GM06990 (cell line): ENCODE data around the gene PLCL1.

Experiments
- DNase-seq: peaks from one replicate; pipeline ENCODE4 v3.0.0-alpha.2; 2011; ENCODE audit not compliant: insufficient read length; ENCODE audit errors: extremely low read depth
- H3K27me3 ChIP-seq: replicated peaks from 2 replicates; pipeline ENCODE4 v1.6.0; 2011; ENCODE audit warnings: low read length; ENCODE audit not compliant: control insufficient read depth, insufficient read depth
- H3K36me3 ChIP-seq: 2 replicates; pipeline ENCODE4 v1.5.1; 2011; ENCODE audit warnings: low read length; ENCODE audit not compliant: control insufficient read depth, insufficient read depth
- H3K4me3 ChIP-seq: replicated peaks from 2 replicates; pipeline ENCODE4 v1.5.1; 2011; ENCODE audit warnings: low read depth, mild to moderate bottlenecking, control low read depth, low read length
- TF ChIP-seq, protein P1 (sequence below): IDR thresholded peaks from 2 replicates; pipeline ENCODE4 v1.5.1; 2011; ENCODE audit warnings: low read length, control low read depth, mild to moderate bottlenecking, inconsistent platforms; ENCODE audit not compliant: insufficient read depth, poor library complexity, severe bottlenecking

Gene PLCL1

DNA sequence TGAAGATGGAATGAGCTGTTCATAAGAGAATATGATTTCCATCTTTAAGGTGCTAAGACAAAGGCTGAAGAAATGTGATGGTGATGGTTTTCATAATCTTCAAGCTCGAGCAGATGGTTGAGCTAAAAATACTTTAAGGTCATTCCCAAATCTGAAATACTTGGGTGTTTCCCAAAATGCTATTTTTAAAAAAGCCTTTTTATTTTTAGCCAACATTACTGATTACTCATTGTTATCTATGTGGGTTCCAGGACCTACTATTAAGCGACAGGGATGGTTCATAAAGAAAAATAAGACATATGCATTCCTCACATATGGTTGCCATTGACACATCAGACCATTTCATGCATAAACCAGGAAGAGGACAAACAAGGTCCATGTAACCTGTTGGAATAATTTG lies 298.5 kb downstream of the PLCL1 start:
- no peaks in the 10 kb centered on the region for H3K27me3 ChIP-seq
- no peak overlapping the region for H3K4me3 ChIP-seq
- DNase-seq, result no peak
- TF ChIP-seq, protein P1, sequence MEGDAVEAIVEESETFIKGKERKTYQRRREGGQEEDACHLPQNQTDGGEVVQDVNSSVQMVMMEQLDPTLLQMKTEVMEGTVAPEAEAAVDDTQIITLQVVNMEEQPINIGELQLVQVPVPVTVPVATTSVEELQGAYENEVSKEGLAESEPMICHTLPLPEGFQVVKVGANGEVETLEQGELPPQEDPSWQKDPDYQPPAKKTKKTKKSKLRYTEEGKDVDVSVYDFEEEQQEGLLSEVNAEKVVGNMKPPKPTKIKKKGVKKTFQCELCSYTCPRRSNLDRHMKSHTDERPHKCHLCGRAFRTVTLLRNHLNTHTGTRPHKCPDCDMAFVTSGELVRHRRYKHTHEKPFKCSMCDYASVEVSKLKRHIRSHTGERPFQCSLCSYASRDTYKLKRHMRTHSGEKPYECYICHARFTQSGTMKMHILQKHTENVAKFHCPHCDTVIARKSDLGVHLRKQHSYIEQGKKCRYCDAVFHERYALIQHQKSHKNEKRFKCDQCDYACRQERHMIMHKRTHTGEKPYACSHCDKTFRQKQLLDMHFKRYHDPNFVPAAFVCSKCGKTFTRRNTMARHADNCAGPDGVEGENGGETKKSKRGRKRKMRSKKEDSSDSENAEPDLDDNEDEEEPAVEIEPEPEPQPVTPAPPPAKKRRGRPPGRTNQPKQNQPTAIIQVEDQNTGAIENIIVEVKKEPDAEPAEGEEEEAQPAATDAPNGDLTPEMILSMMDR, result no peak
- no peaks in the 10 kb centered on the region for H3K36me3 ChIP-seq

DNA sequence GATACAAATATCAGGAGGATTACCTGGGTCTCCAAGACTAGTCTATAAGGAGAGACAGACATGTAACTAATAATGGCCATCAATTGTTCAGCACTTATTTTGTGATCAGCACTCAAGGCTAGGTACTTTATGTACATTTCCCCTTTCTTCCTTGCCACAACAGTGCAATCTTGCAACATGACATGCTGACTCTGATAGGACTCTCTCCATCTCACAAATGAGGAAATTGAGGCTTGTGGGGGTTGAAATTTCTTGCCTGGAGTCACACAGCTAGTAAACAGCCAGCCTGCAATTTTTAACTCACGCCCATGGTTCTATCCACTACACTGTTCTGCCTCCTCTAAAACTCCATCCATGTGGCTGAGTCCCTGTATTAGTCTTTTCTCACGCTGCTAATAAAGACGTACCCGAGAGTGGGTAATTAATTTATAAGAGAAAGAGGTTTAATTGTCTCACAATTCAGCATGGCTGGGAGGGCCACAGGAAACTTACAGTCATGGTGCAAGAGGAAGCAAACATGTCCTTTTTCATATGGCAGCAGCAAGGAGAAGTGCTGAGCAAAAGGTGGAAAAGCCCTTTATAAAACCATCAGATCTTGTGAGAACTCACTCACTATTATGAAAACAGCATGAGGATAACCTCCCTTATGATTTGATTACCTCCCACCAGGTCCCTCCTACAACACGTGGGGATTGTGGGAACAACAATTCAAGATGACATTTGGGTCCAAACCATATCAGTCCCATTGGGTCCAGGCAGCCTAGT lies 302.4 kb downstream of the PLCL1 start:
- no peaks in the 10 kb centered on the region for H3K36me3 ChIP-seq
- H3K27me3 ChIP-seq, result no peaks in the 10 kb centered on the region
- no peak for DNase-seq
- H3K4me3 ChIP-seq, result no peak overlapping the region
- TF ChIP-seq, protein P1, result no peak

DNA sequence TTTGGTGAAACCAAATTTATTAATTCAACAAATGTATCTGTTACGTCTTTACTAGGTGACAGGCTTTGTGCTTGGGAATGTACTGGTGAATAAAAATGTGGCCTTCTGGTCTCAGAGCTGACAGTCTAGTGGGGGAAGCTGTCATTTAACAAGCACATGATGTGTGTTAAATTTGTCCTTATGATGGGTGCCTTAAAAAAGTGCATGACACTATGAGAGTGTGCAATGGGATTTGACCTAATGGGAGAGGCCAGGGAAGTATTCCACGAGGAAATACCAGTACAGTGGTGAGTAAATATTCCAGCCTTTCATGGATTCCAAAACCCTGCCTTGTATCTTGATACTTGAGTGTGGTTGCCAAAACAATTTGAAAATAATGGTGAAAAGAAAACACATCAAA lies 308.9 kb downstream of the PLCL1 start:
- Histone ChIP-seq H3K4me3 (no peak overlapping the region), H3K36me3 (no peaks in the 10 kb centered on the region), H3K27me3 (no peaks in the 10 kb centered on the region)
- TF ChIP-seq, protein P1, result no peak
- no peak for DNase-seq

DNA sequence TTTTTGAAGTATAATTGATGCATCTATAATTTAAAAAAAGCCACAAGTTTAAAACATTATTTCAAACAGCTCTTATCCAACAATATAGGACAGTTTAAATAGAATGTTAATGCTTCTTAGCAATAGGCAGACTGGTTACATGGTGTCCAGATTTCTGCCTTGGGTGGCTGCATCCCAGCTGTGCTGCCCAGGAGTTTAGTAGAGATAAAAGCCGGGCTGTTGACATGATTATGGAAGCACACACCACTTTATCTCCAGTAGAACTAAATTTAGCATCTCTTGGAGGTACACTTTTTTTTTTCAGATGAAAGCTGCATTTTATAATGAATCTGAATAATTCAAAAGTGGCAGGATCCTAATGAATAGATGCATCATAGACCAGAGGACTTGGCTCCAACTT lies 309.7 kb downstream of the PLCL1 start:
- H3K36me3 ChIP-seq, result no peaks in the 10 kb centered on the region
- no peaks in the 10 kb centered on the region for H3K27me3 ChIP-seq
- TF ChIP-seq, protein P1, result no peak
- DNase-seq, result no peak
- no peak overlapping the region for H3K4me3 ChIP-seq

DNA sequence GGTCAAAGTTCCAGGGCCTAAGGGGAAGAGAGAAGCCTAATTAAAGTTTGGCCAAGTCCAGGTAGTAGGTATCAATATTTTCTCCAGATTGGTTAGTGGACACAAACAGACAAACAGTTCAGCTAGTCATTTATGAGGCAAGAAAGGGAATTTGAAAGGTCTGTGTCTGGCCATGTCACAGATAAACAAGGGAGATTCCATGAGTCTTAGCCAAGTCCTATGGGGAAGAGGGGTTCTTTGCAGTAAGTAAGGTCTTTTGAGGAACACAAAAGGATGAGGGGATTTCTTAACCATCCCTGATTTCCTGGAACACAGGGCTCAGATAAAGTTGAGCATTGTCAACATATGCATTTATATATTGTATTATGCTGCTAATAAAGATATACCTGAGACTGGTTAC lies 310.8 kb downstream of the PLCL1 start:
- Histone ChIP-seq H3K4me3 (no peak overlapping the region), H3K27me3 (no peaks in the 10 kb centered on the region), H3K36me3 (no peaks in the 10 kb centered on the region)
- TF ChIP-seq, protein P1, result no peak
- no peak for DNase-seq

DNA sequence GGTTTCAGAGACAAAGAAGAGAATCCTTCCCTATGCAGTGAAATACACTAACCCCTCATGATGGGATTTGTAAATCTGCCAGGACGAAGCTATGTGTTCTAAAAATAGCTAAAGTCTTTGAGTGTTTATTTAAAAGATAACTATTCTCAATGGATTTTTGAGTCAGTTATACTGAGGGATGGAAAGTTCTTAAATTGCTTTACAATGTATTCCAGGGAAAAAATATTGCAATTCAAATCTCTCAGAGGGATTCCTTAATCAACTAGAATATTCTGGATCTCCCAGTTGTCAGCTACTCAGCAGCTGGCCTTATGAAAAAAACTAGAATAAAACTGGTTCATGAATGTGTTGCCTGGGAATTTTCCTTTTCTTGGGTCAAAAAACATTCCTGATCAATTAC lies 312.4 kb downstream of the PLCL1 start:
- Histone ChIP-seq H3K27me3 (no peaks in the 10 kb centered on the region), H3K36me3 (no peaks in the 10 kb centered on the region), H3K4me3 (no peak overlapping the region)
- no peak for DNase-seq
- TF ChIP-seq, protein P1, result no peak
